DLD1 (cell line): Measurements from ENCODE around the gene PARVB.

Experiments
- in situ Hi-C: cut with HindIII; loops from 2 replicates; pipeline ENCODE4 v1.10.0; 2017; ENCODE audit warnings: low sequenced_read_pairs

PARVB gene

GRCh38 chr22:44024288-44024921 lies at the start of gene PARVB:
TSS of gene PARVB (plus strand) at chr22:44024302. CDS start at chr22:44024340, 38 bp downstream.
- in situ Hi-C loops: no loop called here

- in situ Hi-C loops: no loop called here
Observed at GRCh38 chr22:43975041-43975440, 49.1 kb upstream of the PARVB start.

- in situ Hi-C loops: no loop called here
Observed at GRCh38 chr22:43976861-43977795, 47.0 kb upstream of the PARVB start.

- in situ Hi-C loops: no loop called here
Observed at GRCh38 chr22:43978558-43978957, 45.5 kb upstream of the PARVB start.

- in situ Hi-C loops: no loop called here
Observed at GRCh38 chr22:43980579-43980978, 43.5 kb upstream of the PARVB start.

- in situ Hi-C loops: no loop called here
Observed at GRCh38 chr22:43980996-43981395, 43.1 kb upstream of the PARVB start.

GRCh38 chr22:43983808-43984207 lies 40.3 kb upstream of the PARVB start:
- in situ Hi-C loops: no loop called here

GRCh38 chr22:43985532-43985931 lies 38.6 kb upstream of the PARVB start:
- in situ Hi-C loops: no loop called here

- in situ Hi-C loops: no loop called here
Observed at GRCh38 chr22:43988116-43988820, 35.8 kb upstream of the PARVB start.

- in situ Hi-C loops: no loop called here
Observed at GRCh38 chr22:43988960-43989359, 35.1 kb upstream of the PARVB start.

- in situ Hi-C loops: no loop called here
Observed at GRCh38 chr22:43990044-43990443, 34.1 kb upstream of the PARVB start.

GRCh38 chr22:43991316-43992020 lies 32.6 kb upstream of the PARVB start:
- in situ Hi-C loops: no loop called here

- in situ Hi-C loops: no loop called here
Observed at GRCh38 chr22:43992331-43992821, 31.7 kb upstream of the PARVB start.

- in situ Hi-C loops: no loop called here
Observed at GRCh38 chr22:43993072-43993760, 30.9 kb upstream of the PARVB start.

- in situ Hi-C loops: no loop called here
Observed at GRCh38 chr22:43994006-43994405, 30.1 kb upstream of the PARVB start.

GRCh38 chr22:43994416-43994815 lies 29.7 kb upstream of the PARVB start:
- in situ Hi-C loops: no loop called here

- in situ Hi-C loops: no loop called here
Observed at GRCh38 chr22:43995057-43995685, 28.9 kb upstream of the PARVB start.

- in situ Hi-C loops: no loop called here
Observed at GRCh38 chr22:43995798-43996169, 28.3 kb upstream of the PARVB start.

GRCh38 chr22:43996170-43996980 lies 27.7 kb upstream of the PARVB start:
- in situ Hi-C loops: no loop called here
